Esophagus (tissue), 2 donors: Measurements from ENCODE around the gene GABRP. TPM values are rescaled to one million over a fixed set of nuclear protein-coding genes. Genes with fewer than 3 reads are reported as not detected.

ENCODE experiments used
- H3K27ac ChIP-seq, 2 donors: one replicate each; pipeline ENCODE4 v1.5.1; 2013; ENCODE audit warnings: low read depth in 2 of 2, mild to moderate bottlenecking in 2 of 2, inconsistent platforms in 1 of 2, low read length in 1 of 2, moderate library complexity in 1 of 2
- H3K27me3 ChIP-seq, 2 donors: one replicate each; pipeline ENCODE4 v1.6.1; 2013; ENCODE audit warnings: low read length in 2 of 2, control low read depth in 1 of 2, mild to moderate bottlenecking in 1 of 2; ENCODE audit not compliant: insufficient read depth in 2 of 2, control insufficient read depth in 1 of 2
- H3K36me3 ChIP-seq, 2 donors: one replicate each; pipeline ENCODE4 v1.6.1; 2013; ENCODE audit warnings: low read length in 1 of 2; ENCODE audit not compliant: control insufficient read depth in 2 of 2, insufficient read depth in 2 of 2
- H3K4me1 ChIP-seq, 2 donors: one replicate each; pipeline ENCODE4 v1.6.1; 2013; ENCODE audit warnings: low read length in 1 of 2; ENCODE audit not compliant: control insufficient read depth in 2 of 2, insufficient read depth in 2 of 2
- H3K4me3 ChIP-seq, 2 donors: one replicate each; pipeline ENCODE4 v1.5.1; 2013; ENCODE audit warnings: low read length in 2 of 2, mild to moderate bottlenecking in 2 of 2, low read depth in 1 of 2, moderate library complexity in 1 of 2
- H3K9me3 ChIP-seq, 2 donors: one replicate each; pipeline ENCODE4 v1.6.1; 2013; ENCODE audit warnings: mild to moderate bottlenecking in 2 of 2, low read depth in 1 of 2, low read length in 1 of 2, moderate library complexity in 1 of 2; ENCODE audit not compliant: control insufficient read depth in 2 of 2, insufficient read depth in 1 of 2
- WGBS, 2 donors: extraction: QIAGEN DNeasy Blood & Tissue Kit; methylation state at CpG; one replicate each; pipeline ENCODE4 v1.1.7; 2013; 5-methylcytosine and 5-hydroxymethylcytosine counted together
- polyA plus RNA-seq, 2 donors: library from polyadenylated mRNA; stranded (reverse); fragments of 200-250 nt; gene quantifications; one replicate each; pipeline ENCODE4 v1.2.3, GENCODE V29; 2013
- donor health status: healthy with polysubstance abuse.
- donor health status: Bipolar disorder and iron deficiency.

The GABRP gene
- polyA plus RNA-seq, 2 donors: 21.9 to 55.7 TPM

GRCh38 chr5:170746075-170746960, 37.2 kb upstream of the GABRP start:
- no peaks in the 10 kb centered on the region for H3K36me3 ChIP-seq
- H3K27ac ChIP-seq: no peak overlapping the region
- no peaks in the 10 kb centered on the region for H3K9me3 ChIP-seq
- H3K27me3 ChIP-seq: no peaks in the 10 kb centered on the region
- peaks cover 0 to 16% of the 10 kb centered on the region in 2 donors for H3K4me1 ChIP-seq
- H3K4me3 ChIP-seq: no peak overlapping the region
- WGBS, 2 donors: 52 to 62% methylated on average over 14 of the region's 14 CpGs

- no peaks in the 10 kb centered on the region for H3K9me3 ChIP-seq
- no peak overlapping the region for H3K27ac ChIP-seq
- 93 to 96% methylated on average over 11 of the region's 11 CpGs for WGBS, 2 donors
These were observed 36.6 kb upstream of the GABRP start for GRCh38 chr5:170746961-170747340.

GRCh38 chr5:170747357-170747756, 36.2 kb upstream of the GABRP start:
- Histone ChIP-seq H3K36me3 (no peaks in the 10 kb centered on the region), H3K27ac (no peak overlapping the region), H3K9me3 (no peaks in the 10 kb centered on the region), H3K27me3 (no peaks in the 10 kb centered on the region), H3K4me3 (no peak overlapping the region), H3K4me1 (peaks cover 0 to 21% of the 10 kb centered on the region in 2 donors)
- WGBS, 2 donors: 75 to 80% methylated on average over 1 of the region's 1 CpG

More at GRCh38 chr5:170746961-170747340, 36.6 kb upstream of the GABRP start:
- Histone ChIP-seq H3K36me3 (no peaks in the 10 kb centered on the region), H3K4me3 (no peak overlapping the region), H3K27me3 (no peaks in the 10 kb centered on the region), H3K4me1 (peaks cover 0 to 17% of the 10 kb centered on the region in 2 donors)

- no peak overlapping the region for H3K27ac ChIP-seq
- 90% methylated on average over 10 of the region's 10 CpGs for WGBS, 2 donors
- no peaks in the 10 kb centered on the region for H3K9me3 ChIP-seq
- no peak overlapping the region for H3K4me3 ChIP-seq
- H3K27me3 ChIP-seq: no peaks in the 10 kb centered on the region
- peaks cover 0 to 25% of the 10 kb centered on the region in 2 donors for H3K4me1 ChIP-seq
- H3K36me3 ChIP-seq: no peaks in the 10 kb centered on the region
These were observed 35.7 kb upstream of the GABRP start for GRCh38 chr5:170747851-170748250.

- Histone ChIP-seq H3K9me3 (no peaks in the 10 kb centered on the region), H3K27ac (peak overlapping the region; percentile 26 to 60), H3K27me3 (no peaks in the 10 kb centered on the region), H3K4me3 (no peak overlapping the region), H3K36me3 (no peaks in the 10 kb centered on the region), H3K4me1 (peaks cover 0 to 24% of the 10 kb centered on the region in 2 donors)
- 74 to 75% methylated on average over 13 of the region's 13 CpGs for WGBS, 2 donors
These were observed 34.5 kb upstream of the GABRP start for GRCh38 chr5:170748951-170749471.

- Histone ChIP-seq H3K27ac (peak overlapping the region; percentile 40 to 67), H3K4me3 (no peak overlapping the region), H3K36me3 (no peaks in the 10 kb centered on the region), H3K4me1 (peaks cover 0 to 20% of the 10 kb centered on the region in 2 donors), H3K27me3 (no peaks in the 10 kb centered on the region), H3K9me3 (no peaks in the 10 kb centered on the region)
- 42 to 58% methylated on average over 7 of the region's 7 CpGs for WGBS, 2 donors
These were observed 33.6 kb upstream of the GABRP start for GRCh38 chr5:170749911-170750431.

- no peaks in the 10 kb centered on the region for H3K27me3 ChIP-seq
- 74 to 79% methylated on average over 6 of the region's 6 CpGs for WGBS, 2 donors
- H3K9me3 ChIP-seq: no peaks in the 10 kb centered on the region
- H3K27ac ChIP-seq: peak overlapping the region; percentile 34 to 67
- no peaks in the 10 kb centered on the region for H3K36me3 ChIP-seq
- H3K4me3 ChIP-seq: no peak overlapping the region
- H3K4me1 ChIP-seq: peaks cover 3 to 16% of the 10 kb centered on the region in 2 donors
These were observed 32.7 kb upstream of the GABRP start for GRCh38 chr5:170750791-170751190.

- Histone ChIP-seq H3K9me3 (no peaks in the 10 kb centered on the region), H3K27ac (peak overlapping the region in 1 of 2 donors; percentile 29), H3K4me3 (no peak overlapping the region), H3K4me1 (peaks cover 4 to 16% of the 10 kb centered on the region in 2 donors), H3K27me3 (no peaks in the 10 kb centered on the region), H3K36me3 (no peaks in the 10 kb centered on the region)
- 65 to 69% methylated on average over 11 of the region's 11 CpGs for WGBS, 2 donors
These were observed 31.9 kb upstream of the GABRP start for GRCh38 chr5:170751631-170752030.

GRCh38 chr5:170752257-170753215, 31.0 kb upstream of the GABRP start:
- H3K4me3 ChIP-seq: no peak overlapping the region
- no peaks in the 10 kb centered on the region for H3K36me3 ChIP-seq
- 33 to 36% methylated on average over 10 of the region's 10 CpGs for WGBS, 2 donors
- no peaks in the 10 kb centered on the region for H3K27me3 ChIP-seq
- no peaks in the 10 kb centered on the region for H3K9me3 ChIP-seq
- peaks cover 6 to 18% of the 10 kb centered on the region in 2 donors for H3K4me1 ChIP-seq
- H3K27ac ChIP-seq: peak overlapping the region; percentile 35 to 38
